AG09309 (cell line): Measurements from ENCODE around the gene SMTN.

ENCODE experiments used
- DNase-seq: peaks from one replicate; pipeline ENCODE4 v3.0.0-alpha.2; 2010; ENCODE audit warnings: low read depth
- H3K4me3 ChIP-seq: 2 replicates; pipeline ENCODE4 v1.5.1; 2011; ENCODE audit warnings: mild to moderate bottlenecking, low read depth, low read length, moderate library complexity; ENCODE audit not compliant: control insufficient read depth
- TF ChIP-seq, protein P1 (sequence below): IDR thresholded peaks from 2 replicates; pipeline ENCODE4 v1.5.1; 2011; ENCODE audit warnings: mild to moderate bottlenecking, low read depth, low read length, inconsistent platforms; ENCODE audit not compliant: insufficient read depth, control insufficient read depth; ENCODE audit errors: missing control alignments

The SMTN gene

GRCh38 chr22:31127181-31127772 lies 46.2 kb downstream of the SMTN start:
- DNase-seq = no peak
- H3K4me3 ChIP-seq = no peak overlapping the region
- TF ChIP-seq, protein P1, sequence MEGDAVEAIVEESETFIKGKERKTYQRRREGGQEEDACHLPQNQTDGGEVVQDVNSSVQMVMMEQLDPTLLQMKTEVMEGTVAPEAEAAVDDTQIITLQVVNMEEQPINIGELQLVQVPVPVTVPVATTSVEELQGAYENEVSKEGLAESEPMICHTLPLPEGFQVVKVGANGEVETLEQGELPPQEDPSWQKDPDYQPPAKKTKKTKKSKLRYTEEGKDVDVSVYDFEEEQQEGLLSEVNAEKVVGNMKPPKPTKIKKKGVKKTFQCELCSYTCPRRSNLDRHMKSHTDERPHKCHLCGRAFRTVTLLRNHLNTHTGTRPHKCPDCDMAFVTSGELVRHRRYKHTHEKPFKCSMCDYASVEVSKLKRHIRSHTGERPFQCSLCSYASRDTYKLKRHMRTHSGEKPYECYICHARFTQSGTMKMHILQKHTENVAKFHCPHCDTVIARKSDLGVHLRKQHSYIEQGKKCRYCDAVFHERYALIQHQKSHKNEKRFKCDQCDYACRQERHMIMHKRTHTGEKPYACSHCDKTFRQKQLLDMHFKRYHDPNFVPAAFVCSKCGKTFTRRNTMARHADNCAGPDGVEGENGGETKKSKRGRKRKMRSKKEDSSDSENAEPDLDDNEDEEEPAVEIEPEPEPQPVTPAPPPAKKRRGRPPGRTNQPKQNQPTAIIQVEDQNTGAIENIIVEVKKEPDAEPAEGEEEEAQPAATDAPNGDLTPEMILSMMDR = no peak

GRCh38 chr22:31128156-31128555 lies 47.0 kb downstream of the SMTN start:
- DNase-seq = no peak
- TF ChIP-seq, protein P1 = no peak
- no peak overlapping the region for H3K4me3 ChIP-seq

- H3K4me3 ChIP-seq = no peak overlapping the region
- TF ChIP-seq, protein P1 = no peak
- no peak for DNase-seq
Measured at GRCh38 chr22:31130873-31131272, 49.8 kb downstream of the SMTN start.

GRCh38 chr22:31133911-31134310 lies 52.8 kb downstream of the SMTN start:
- DNase-seq = no peak
- TF ChIP-seq, protein P1 = no peak
- H3K4me3 ChIP-seq = no peak overlapping the region

- DNase-seq = no peak
- H3K4me3 ChIP-seq = no peak overlapping the region
- TF ChIP-seq, protein P1 = no peak
Measured at GRCh38 chr22:31134688-31135087, 53.6 kb downstream of the SMTN start.

- no peak for DNase-seq
- TF ChIP-seq, protein P1 = no peak
- H3K4me3 ChIP-seq = no peak overlapping the region
Measured at GRCh38 chr22:31135706-31136105, 54.6 kb downstream of the SMTN start.

- no peak for DNase-seq
- H3K4me3 ChIP-seq = no peak overlapping the region
- TF ChIP-seq, protein P1 = no peak
Measured at GRCh38 chr22:31136155-31136554, 55.0 kb downstream of the SMTN start.
